Measurements from ENCODE around the gene PLXNA2. TPM values are rescaled to one million over a fixed set of nuclear protein-coding genes. Genes with fewer than 3 reads are reported as not detected.

The PLXNA2 gene
- total RNA-seq, 1 donor from 2014 or later, result 9.0 TPM

DNA sequence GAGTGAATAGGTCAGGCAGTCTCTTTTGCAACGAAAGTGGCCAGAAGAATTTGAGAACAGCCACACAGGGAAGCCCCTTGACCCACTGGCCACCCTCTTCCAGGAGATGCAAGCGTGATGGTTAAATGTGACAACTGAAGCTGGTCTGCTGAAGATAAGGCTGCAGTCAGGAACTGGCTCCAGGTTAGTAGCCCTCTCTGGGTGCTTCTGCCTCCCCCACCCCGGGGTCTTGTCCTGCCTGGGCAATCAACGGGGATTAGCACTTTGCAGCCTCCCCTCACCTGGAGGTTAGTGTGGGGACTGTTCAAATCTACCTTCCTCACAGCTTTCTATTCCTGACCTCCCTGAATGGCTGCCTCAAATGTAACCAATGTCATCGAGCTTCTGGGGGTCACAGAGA, 125.9 kb downstream of the PLXNA2 start:
- no peak for DNase-seq (ENCODE audit: low read depth)
- H3K36me3 ChIP-seq (ENCODE audit: control insufficient read depth, insufficient read depth, low read length), result peaks cover 2% of the 10 kb centered on the region
- H3K4me3 ChIP-seq (ENCODE audit: low read depth, low read length), result no peak overlapping the region
- H3K27me3 ChIP-seq (ENCODE audit: control insufficient read depth, insufficient read depth, low read length), result no peaks in the 10 kb centered on the region
- no peak for FAIRE-seq
- TF ChIP-seq, protein P1, sequence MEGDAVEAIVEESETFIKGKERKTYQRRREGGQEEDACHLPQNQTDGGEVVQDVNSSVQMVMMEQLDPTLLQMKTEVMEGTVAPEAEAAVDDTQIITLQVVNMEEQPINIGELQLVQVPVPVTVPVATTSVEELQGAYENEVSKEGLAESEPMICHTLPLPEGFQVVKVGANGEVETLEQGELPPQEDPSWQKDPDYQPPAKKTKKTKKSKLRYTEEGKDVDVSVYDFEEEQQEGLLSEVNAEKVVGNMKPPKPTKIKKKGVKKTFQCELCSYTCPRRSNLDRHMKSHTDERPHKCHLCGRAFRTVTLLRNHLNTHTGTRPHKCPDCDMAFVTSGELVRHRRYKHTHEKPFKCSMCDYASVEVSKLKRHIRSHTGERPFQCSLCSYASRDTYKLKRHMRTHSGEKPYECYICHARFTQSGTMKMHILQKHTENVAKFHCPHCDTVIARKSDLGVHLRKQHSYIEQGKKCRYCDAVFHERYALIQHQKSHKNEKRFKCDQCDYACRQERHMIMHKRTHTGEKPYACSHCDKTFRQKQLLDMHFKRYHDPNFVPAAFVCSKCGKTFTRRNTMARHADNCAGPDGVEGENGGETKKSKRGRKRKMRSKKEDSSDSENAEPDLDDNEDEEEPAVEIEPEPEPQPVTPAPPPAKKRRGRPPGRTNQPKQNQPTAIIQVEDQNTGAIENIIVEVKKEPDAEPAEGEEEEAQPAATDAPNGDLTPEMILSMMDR (IDR thresholded peaks at IDR 0.05; ENCODE audit: insufficient read depth, low read length, severe bottlenecking), result no peak

DNA sequence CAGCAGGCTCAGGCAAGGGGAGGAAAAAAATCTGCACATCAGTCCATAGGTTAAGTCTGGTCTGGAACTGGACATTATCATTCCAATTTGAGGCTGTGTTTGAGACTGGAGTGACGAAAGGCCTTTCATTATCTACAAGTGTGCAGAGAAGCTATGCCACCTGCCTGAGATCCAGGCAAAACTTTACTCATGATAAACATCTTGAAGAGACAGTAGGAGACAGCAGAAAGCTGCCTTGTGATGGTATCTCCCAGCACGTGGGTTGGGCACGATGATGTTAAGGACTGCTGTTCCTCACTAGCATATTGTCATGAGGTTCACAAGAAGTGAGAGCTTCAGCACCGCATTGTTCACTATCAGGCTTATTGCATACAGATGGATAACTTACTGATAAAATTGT, 126.4 kb downstream of the PLXNA2 start:
- H3K4me3 ChIP-seq (ENCODE audit: low read depth, low read length), result no peak overlapping the region
- H3K27me3 ChIP-seq (ENCODE audit: control insufficient read depth, insufficient read depth, low read length), result no peaks in the 10 kb centered on the region
- peaks cover 2% of the 10 kb centered on the region for H3K36me3 ChIP-seq (ENCODE audit: control insufficient read depth, insufficient read depth, low read length)
- no peak for DNase-seq (ENCODE audit: low read depth)
- TF ChIP-seq, protein P1 (IDR thresholded peaks at IDR 0.05; ENCODE audit: insufficient read depth, low read length, severe bottlenecking), result no peak
- no peak for FAIRE-seq

DNA sequence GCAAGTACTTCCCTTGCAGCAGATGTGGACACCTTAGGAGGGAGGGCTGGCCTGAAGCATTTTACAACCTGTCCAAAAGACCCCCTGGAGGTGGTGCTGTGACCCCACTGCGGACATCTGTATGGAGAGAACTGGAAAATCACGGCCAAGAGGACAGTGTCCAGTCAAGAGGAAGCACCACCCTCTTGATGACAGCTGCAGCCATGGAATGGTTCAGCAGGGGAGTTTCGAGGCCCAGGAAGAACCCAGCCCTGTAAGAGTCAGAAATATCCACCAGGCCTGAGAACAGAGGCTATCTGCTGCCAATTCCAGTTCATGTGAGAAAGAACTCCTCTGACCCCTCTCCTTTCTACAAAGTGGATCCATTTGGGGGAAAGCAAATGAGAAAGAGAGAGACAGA, 126.8 kb downstream of the PLXNA2 start:
- no peak for DNase-seq (ENCODE audit: low read depth)
- Histone ChIP-seq H3K4me3 (ENCODE audit: low read depth, low read length) (no peak overlapping the region), H3K36me3 (ENCODE audit: control insufficient read depth, insufficient read depth, low read length) (peaks cover 2% of the 10 kb centered on the region), H3K27me3 (ENCODE audit: control insufficient read depth, insufficient read depth, low read length) (no peaks in the 10 kb centered on the region)
- no peak for FAIRE-seq
- TF ChIP-seq, protein P1 (IDR thresholded peaks at IDR 0.05; ENCODE audit: insufficient read depth, low read length, severe bottlenecking), result no peak

DNA sequence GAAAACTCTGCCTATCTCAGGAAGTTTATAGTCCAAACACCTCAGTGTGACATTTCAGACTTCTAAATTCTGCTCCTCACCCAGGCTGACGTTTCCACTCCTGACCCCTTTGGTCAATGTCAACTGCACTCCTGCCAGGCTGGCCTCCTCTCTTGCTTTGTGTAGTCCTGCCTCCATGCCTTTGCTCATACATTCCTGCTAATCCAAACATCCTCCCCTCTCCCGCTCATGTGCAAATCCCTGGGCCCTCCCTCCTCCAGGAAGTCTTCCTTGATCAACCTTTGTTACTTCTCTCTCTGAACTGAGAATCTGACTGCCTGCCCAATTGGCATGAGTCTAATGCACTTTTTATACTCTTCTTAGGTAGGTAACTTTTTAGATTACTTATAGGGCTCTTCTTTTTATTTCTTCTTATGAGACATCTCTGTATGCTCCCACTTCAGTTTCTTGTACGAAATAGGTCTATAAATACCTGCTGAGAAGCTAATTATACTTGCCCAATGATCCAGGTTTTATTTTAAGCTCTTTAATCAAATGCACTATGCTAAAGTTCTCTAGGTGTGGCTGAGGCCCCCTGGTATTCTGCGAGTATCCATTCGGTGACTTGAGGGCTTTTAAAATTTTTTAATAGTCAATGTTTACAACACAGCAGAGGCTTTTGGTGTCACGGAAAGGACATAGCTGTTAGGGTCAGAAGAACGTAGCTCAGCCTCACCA, 128.1 kb downstream of the PLXNA2 start:
- FAIRE-seq (no peak), DNase-seq (ENCODE audit: low read depth) (no peak)
- TF ChIP-seq, protein P1 (IDR thresholded peaks at IDR 0.05; ENCODE audit: insufficient read depth, low read length, severe bottlenecking), result no peak
- peaks cover 2% of the 10 kb centered on the region for H3K36me3 ChIP-seq (ENCODE audit: control insufficient read depth, insufficient read depth, low read length)
- no peak overlapping the region for H3K4me3 ChIP-seq (ENCODE audit: low read depth, low read length)
- no peaks in the 10 kb centered on the region for H3K27me3 ChIP-seq (ENCODE audit: control insufficient read depth, insufficient read depth, low read length)

DNA sequence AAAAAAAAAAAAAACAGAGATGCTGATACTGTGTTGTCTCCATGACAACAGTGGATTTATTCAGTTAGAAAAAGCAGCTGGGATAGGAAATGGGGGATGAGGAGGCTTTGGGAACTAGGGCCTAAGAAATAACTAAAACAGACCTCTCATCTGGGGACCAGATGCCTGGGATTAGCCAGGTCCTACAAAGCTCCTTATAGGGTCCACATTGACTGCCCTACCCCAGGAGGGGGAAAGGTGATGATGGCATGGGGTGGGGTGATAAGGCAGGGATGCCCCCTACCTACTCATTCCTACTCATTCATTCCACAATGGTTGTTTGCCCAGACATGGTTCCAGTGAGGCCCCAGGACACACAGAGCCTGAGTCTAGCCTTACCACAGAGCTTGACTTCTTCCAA, 131.2 kb downstream of the PLXNA2 start:
- no peak for FAIRE-seq
- no peak for DNase-seq (ENCODE audit: low read depth)
- Histone ChIP-seq H3K27me3 (ENCODE audit: control insufficient read depth, insufficient read depth, low read length) (no peaks in the 10 kb centered on the region), H3K36me3 (ENCODE audit: control insufficient read depth, insufficient read depth, low read length) (no peaks in the 10 kb centered on the region), H3K4me3 (ENCODE audit: low read depth, low read length) (no peak overlapping the region)
- TF ChIP-seq, protein P1 (IDR thresholded peaks at IDR 0.05; ENCODE audit: insufficient read depth, low read length, severe bottlenecking), result no peak

DNA sequence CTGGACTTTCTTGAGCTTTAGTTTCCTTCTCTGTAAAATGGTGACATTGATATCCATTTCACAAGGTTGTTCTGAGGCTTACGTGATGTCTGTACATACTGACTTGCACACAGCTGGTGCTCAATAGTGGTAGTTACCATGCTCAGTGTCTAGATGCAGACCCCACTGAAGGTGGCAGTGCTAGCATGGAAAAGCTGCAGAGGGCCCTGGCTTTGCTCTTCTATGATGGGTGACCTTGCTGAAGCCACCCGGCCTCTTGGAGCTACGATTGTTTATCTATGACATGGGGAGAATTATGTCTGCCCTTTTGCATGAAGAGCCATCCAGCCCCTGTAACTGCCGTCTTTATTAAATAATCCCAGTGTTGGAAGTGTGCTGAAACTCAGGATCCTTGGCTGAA, 131.8 kb downstream of the PLXNA2 start:
- no peak for DNase-seq (ENCODE audit: low read depth)
- TF ChIP-seq, protein P1 (IDR thresholded peaks at IDR 0.05; ENCODE audit: insufficient read depth, low read length, severe bottlenecking), result no peak
- H3K27me3 ChIP-seq (ENCODE audit: control insufficient read depth, insufficient read depth, low read length), result no peaks in the 10 kb centered on the region
- no peaks in the 10 kb centered on the region for H3K36me3 ChIP-seq (ENCODE audit: control insufficient read depth, insufficient read depth, low read length)
- H3K4me3 ChIP-seq (ENCODE audit: low read depth, low read length), result no peak overlapping the region
- no peak for FAIRE-seq

Measured in bronchial epithelial cell (primary cell).